Small intestine (tissue), 7 donors: ENCODE results near the gene B4GALNT3. TPM values are rescaled to one million over a fixed set of nuclear protein-coding genes. Genes with fewer than 3 reads are reported as not detected.

Experiments used
- DNase-seq, 2 donors: peaks; one replicate each; pipeline versions ENCODE4 v3.0.0 to v3.0.0-alpha.2; 2013
- FAIRE-seq: peaks from 2 replicates; lab custom pipeline; 2012; peaks lifted over from hg19 to GRCh38; lab: Jason Lieb, UNC
- H3K27ac ChIP-seq, 3 donors: one replicate each; pipeline ENCODE4 v1.5.1; 2013; ENCODE audit warnings: low read length in 2 of 3, mild to moderate bottlenecking in 2 of 3, control low read depth in 1 of 3, inconsistent platforms in 1 of 3, low read depth in 1 of 3, moderate library complexity in 1 of 3
- H3K27me3 ChIP-seq, 3 donors: one replicate each; pipeline ENCODE4 v1.6.1; 2013; ENCODE audit warnings: low read length in 3 of 3, inconsistent platforms in 1 of 3; ENCODE audit not compliant: control insufficient read depth in 3 of 3, insufficient read depth in 3 of 3
- H3K36me3 ChIP-seq, 3 donors: one replicate each; pipeline ENCODE4 v1.6.1; 2013; ENCODE audit warnings: low read length in 3 of 3, inconsistent platforms in 1 of 3, low read depth in 1 of 3, mild to moderate bottlenecking in 1 of 3, moderate library complexity in 1 of 3; ENCODE audit not compliant: control insufficient read depth in 3 of 3, insufficient read depth in 2 of 3
- H3K4me1 ChIP-seq, 3 donors: one replicate each; pipeline ENCODE4 v1.6.1; 2013; ENCODE audit warnings: low read length in 2 of 3, inconsistent platforms in 1 of 3, low read depth in 1 of 3, mild to moderate bottlenecking in 1 of 3, moderate library complexity in 1 of 3; ENCODE audit not compliant: control insufficient read depth in 3 of 3, insufficient read depth in 2 of 3
- H3K4me3 ChIP-seq, 3 donors: one replicate each; pipeline ENCODE4 v1.5.1; 2013; ENCODE audit warnings: low read length in 3 of 3, control low read depth in 1 of 3, inconsistent platforms in 1 of 3, low read depth in 1 of 3, mild to moderate bottlenecking in 1 of 3, moderate library complexity in 1 of 3
- H3K9me3 ChIP-seq, 2 donors: one replicate each; pipeline ENCODE4 v1.6.1; 2013; ENCODE audit warnings: low read depth in 1 of 2, low read length in 1 of 2; ENCODE audit not compliant: control insufficient read depth in 2 of 2, insufficient read depth in 1 of 2
- WGBS, 3 donors: extraction: QIAGEN DNeasy Blood & Tissue Kit; methylation state at CpG; one replicate each; pipeline ENCODE4 v1.1.7; 2013; 5-methylcytosine and 5-hydroxymethylcytosine counted together
- polyA plus RNA-seq, 4 donors: library from polyadenylated mRNA; stranded (reverse) in 3 of 4; unstranded in 1 of 4; fragments of 200-250 nt in 3 of 4; fragments of 120-200 nt in 1 of 4; gene quantifications; one replicate each; pipeline versions ENCODE4 v1.2.1 to v1.2.3, GENCODE V29; 2013
- donor health status: healthy with polysubstance abuse.
- donor health status: control.
- donor health status: control.
- donor health status: Bipolar disorder and iron deficiency.
- donor health status: healthy.

B4GALNT3 gene
- polyA plus RNA-seq, 4 donors = 0.45 to 6.6 (median 2.9) TPM; not detected in 1

DNA sequence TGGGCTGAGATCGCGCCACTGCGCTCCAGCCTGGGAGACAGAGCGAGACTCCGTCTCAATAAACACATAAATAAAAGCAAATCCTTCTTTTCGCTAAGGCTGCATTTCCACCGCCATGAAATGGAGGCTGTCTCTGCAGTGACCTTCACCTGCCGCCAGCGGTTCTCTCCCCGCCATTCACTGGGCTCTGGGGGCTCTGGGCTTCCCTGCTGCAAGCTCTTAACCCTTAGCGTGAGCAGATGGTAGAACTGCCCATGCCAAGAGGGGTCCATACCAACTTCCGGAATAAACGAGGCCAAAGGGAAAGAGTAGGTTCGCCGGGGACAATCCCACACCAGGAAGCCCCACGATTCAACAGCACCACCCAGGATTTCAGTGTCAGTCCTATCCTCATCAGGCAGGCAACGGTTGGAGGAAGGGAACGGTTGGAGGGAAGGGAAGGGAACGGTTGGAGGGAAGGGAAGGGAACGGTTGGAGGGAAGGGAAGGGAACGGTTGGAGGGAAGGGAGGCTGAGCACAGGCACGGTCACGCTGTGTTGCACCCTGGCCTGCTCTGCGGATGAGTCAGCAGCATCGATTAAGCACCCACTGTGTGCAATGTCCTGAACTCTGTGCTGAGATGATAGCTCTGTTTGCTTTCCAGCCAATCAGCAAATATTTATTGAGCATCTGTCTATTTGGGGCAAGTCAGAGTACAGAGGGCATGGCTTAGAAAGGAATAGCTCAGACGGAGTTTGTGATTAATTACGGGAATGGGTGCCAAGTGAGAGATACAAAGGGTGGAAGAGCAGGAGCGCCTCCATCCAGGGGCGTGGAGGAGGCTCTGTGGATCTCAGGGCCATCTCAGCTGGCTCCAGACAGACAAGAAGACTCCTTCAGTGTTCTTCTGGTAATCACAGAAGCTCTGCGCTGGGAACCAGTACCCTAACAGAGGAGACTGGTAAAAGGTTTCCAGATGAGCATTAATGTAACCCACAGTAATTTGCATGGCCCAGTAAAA, 125.6 kb downstream of the B4GALNT3 start:
- 51 to 78% (median 61%) methylated on average over 30 of the region's 30 CpGs for WGBS, 3 donors
- DNase-seq (peak in 1 of 2 donors; percentile 82), FAIRE-seq (no peak)
- H3K9me3 ChIP-seq = no peaks in the 10 kb centered on the region
- no peaks in the 10 kb centered on the region for H3K36me3 ChIP-seq
- no peaks in the 10 kb centered on the region for H3K27me3 ChIP-seq
- no peak overlapping the region for H3K4me3 ChIP-seq
- H3K27ac ChIP-seq = no peak overlapping the region
- H3K4me1 ChIP-seq = peaks cover 0 to 7% (median 0%) of the 10 kb centered on the region in 3 donors

DNA sequence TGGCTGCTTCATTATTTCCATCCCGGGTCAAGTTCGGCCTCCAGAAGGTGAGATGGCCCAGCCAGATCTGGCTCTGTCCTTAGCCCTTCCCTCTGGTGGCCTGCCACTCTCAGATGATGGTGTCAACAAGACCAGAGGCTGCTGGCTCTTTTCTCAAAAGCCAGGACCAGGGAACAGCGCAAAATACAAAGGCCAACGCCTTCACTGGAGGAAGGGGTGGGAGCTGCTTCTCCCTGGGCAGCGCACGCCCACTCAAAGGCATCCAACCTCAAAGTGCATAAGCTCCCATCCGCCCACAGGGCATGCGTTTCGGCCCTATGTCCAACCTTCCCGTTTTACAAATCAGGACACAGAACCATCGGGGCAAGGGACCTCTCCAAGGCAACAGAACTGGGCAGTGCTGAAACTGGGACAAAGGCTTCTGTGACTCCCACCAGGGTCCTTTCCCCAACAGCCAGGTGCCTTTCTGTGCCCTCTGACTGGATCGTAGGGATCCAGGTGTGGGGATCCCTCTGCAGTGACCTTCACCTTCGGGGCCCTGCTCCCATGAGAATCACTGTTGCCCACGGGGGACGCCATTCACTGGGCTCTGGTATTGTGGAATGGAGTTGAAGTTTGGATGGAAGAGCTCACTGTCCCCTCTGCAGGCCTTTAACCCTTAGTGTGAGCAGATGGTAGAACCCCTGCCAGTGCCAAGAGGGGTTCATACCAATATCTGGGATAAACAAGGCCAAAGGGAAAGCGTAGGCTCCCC, 126.8 kb downstream of the B4GALNT3 start:
- Histone ChIP-seq H3K4me3 (no peak overlapping the region), H3K27ac (no peak overlapping the region), H3K4me1 (peaks cover 0 to 8% (median under 1%) of the 10 kb centered on the region in 3 donors), H3K36me3 (no peaks in the 10 kb centered on the region), H3K27me3 (no peaks in the 10 kb centered on the region), H3K9me3 (no peaks in the 10 kb centered on the region)
- 90 to 91% (median 90%) methylated on average over 16 of the region's 16 CpGs for WGBS, 3 donors
- DNase-seq (no peak), FAIRE-seq (no peak)

DNA sequence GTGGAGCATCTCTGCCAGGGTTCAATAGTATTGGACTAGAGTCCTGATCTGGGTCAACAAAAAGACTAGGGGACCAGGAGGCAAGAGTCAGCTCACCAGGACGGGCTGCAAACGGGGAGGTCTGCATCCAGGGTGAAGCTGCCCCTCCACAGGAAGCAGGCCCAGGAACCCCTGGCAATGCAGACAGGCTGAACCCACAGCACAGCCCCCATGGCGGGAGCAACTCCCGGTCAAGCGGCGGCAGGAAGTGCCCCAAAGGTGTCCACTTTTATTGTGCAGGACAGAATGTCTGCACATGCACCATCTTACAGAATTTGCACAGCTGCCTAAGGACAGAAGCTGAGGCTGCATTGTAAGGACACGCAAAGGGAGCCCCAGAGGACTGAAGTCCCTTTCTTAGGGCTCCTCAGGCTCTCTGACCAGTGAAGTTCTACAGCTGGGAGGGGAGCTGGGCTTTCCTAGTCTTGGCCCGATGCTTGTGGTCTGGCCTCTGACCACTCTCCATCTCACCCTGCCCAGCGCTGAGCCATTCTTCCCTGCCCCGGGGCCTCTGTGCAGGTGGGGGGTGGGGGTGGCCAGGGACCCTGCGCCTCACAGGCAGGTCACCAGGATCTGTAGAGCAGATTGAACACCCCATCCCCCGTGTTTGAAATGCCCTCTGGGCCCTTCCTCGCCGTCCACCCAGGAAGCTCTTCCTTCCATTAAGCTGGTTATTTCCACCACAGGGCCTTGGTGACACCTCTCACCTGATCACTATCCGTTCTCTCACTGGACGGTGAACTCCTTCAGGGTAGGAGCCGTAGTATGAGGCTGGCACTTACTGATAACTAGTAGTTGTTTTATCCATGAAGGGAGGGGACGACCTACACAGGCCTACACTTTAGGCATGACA, 127.6 kb downstream of the B4GALNT3 start:
- Histone ChIP-seq H3K36me3 (no peaks in the 10 kb centered on the region), H3K4me1 (peaks cover 0 to 14% (median 5%) of the 10 kb centered on the region in 3 donors), H3K4me3 (no peak overlapping the region), H3K27me3 (no peaks in the 10 kb centered on the region), H3K9me3 (no peaks in the 10 kb centered on the region), H3K27ac (no peak overlapping the region)
- FAIRE-seq (no peak), DNase-seq (no peak)
- 84 to 91% (median 88%) methylated on average over 18 of the region's 18 CpGs for WGBS, 3 donors

DNA sequence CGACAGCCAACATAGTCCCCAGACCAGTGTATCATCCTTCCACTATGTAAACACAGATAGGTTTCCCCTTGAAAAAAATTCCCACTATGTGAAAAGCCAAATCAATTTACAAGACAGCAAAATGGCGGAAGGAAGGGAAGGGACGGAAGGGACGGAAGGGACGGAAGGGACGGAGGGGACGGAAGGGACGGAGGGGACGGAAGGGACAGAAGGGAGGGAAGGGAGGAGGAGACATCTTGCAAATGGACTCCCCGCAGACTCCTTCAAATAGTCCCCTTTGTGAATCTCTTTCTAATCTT, 128.2 kb downstream of the B4GALNT3 start:
- DNase-seq (no peak), FAIRE-seq (no peak)
- Histone ChIP-seq H3K27ac (no peak overlapping the region), H3K4me3 (no peak overlapping the region), H3K9me3 (no peaks in the 10 kb centered on the region), H3K4me1 (peaks cover 0 to 14% (median 5%) of the 10 kb centered on the region in 3 donors), H3K27me3 (no peaks in the 10 kb centered on the region), H3K36me3 (no peaks in the 10 kb centered on the region)
- WGBS, 3 donors = 88 to 92% (median 91%) methylated on average over 9 to 10 of the region's 10 CpGs

DNA sequence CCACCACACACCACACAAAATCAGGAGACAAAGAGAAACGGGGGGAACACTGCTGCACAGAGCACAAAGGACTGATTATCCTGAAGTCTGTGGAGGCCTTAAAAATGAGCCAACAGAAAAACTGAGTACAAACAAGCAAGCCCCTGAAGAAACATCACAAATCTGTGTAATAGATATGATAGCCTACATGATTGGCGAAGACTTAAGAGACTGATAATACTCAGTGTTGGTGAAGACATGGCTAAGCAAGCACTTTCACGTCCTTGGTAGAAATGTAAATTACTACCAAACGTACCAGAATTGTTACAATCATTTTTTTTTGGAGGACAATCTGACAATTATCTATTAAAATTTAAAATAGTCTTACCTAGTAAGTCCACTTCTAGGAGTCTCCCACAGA, 128.9 kb downstream of the B4GALNT3 start:
- Histone ChIP-seq H3K36me3 (no peaks in the 10 kb centered on the region), H3K27ac (no peak overlapping the region), H3K4me3 (no peak overlapping the region), H3K4me1 (peaks cover 0 to 7% (median 5%) of the 10 kb centered on the region in 3 donors), H3K27me3 (no peaks in the 10 kb centered on the region), H3K9me3 (no peaks in the 10 kb centered on the region)
- no peak for DNase-seq
- 90 to 96% (median 91%) methylated on average over 4 of the region's 4 CpGs for WGBS, 3 donors
- FAIRE-seq = no peak

DNA sequence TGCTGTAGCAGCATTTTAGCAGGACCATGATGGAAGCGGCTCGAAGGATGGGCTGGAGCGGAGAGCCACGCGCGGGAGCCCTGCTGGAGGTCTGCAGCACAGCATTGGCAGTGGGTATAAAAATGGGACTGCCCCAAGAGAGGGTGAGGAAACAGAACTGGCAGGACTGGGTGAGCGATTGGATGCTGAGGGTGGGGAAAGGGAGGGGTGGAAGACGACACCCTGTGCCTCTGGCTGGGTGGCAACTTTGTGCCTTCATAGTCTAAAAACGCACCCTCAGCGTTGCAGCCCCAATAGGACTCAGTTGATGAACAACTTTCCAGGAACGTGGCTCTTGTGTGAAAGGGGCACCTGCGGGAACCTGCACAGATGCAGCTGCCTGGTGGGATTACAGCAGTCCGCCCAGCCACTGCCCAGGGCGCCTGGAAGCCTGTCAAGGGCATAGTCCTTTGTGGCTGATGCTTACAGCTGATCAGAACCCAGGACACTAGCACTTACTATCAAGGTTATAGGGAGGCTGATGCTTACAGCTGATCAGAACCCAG, 130.5 kb downstream of the B4GALNT3 start:
- Histone ChIP-seq H3K4me3 (no peak overlapping the region), H3K27ac (no peak overlapping the region), H3K4me1 (peaks cover 0 to 7% (median 5%) of the 10 kb centered on the region in 3 donors), H3K36me3 (no peaks in the 10 kb centered on the region), H3K9me3 (no peaks in the 10 kb centered on the region), H3K27me3 (no peaks in the 10 kb centered on the region)
- DNase-seq = no peak
- WGBS, 3 donors = 63 to 81% (median 68%) methylated on average over 14 of the region's 14 CpGs
- no peak for FAIRE-seq

DNA sequence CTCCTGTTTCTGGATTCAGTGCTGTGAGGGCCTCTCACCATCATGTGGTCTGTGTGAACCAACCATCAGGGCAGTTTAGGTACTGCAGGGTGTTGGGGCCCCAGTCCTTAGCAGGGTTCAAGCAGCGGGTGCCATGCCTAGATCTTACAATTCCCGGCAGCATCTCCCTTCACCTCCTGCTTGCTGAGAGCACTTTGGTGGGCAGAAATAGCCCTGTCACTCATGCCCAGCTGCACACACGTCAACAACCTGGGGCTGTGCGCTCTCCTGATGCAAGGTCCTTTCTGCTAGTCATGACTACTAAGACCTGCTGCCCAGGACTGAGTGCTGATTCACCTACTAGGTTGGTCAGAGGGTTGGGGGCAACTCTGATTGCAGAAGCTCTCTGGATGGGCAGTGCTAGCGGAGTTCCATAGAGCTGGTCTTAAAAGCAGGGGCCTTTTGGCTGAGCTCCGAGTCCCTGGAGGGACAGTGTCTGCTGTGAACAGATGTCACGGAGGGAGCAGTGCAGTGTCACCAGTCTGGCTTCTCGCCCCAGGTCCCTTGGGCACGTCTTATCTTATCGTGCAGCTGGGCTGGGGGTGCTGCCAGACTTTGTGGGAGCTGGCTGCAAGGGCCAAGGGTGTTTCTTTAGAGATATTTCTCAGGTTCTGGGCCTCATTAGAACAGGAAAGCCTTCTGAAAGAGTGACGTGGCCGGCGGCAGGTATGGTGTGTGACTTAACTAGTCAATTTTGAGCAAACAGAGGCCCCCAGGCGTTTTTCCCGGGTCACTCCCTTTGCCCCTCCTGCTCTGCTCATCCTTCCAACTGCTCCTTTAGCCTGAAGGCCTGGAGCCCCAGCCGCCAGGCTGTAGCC, 131.7 kb downstream of the B4GALNT3 start:
- Histone ChIP-seq H3K4me3 (no peak overlapping the region), H3K27ac (no peak overlapping the region), H3K9me3 (no peaks in the 10 kb centered on the region), H3K4me1 (peaks cover 0 to 7% (median 5%) of the 10 kb centered on the region in 3 donors), H3K27me3 (no peaks in the 10 kb centered on the region), H3K36me3 (no peaks in the 10 kb centered on the region)
- peak; percentile 30 to 50 for DNase-seq
- WGBS, 3 donors = 18 to 49% (median 34%) methylated on average over 16 of the region's 16 CpGs
- no peak for FAIRE-seq
